ENCODE measurements around the gene SLC16A13.

Gene SLC16A13

DNA sequence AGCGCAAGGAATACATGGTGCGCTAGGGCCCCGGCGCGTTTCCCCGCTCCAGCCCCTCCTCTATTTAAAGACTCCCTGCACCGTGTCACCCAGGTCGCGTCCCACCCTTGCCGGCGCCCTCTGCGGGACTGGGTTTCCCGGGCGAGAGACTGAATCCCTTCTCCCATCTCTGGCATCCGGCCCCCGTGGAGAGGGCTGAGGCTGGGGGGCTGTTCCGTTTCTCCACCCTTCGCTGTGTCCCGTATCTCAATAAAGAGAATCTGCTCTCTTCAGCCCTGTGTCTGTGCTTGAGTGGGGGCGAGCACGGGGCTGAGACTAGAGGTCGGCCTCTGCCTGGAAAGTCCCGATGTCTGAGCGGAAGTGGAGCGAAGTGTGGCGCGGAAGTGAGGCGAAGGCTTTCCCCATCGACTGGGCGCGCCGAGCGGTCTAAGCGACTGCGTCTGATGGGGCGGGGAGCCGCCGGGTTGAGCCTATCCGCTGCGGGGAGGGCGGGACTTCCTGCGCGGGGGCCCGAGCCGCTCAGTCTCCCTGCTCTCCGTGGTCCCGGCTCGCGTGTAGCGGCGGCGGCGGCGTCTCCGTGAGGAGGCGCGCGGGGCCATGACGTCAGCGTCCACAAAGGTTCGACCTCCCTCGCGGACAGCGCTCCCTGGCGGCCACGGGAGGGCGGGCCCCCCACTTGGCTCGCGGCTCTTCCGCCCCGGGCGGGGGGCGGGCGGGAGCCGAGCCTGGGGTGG is 21.4 kb upstream of the SLC16A13 start:
- DNase-seq (ENCODE audit: low spot score), result peak; percentile 98

GRCh38 chr17:7014995-7015958 is 20.5 kb upstream of the SLC16A13 start:
- DNase-seq (ENCODE audit: low spot score), result peak; percentile 89

- no peak for DNase-seq (ENCODE audit: low spot score)
These were observed 19.4 kb upstream of the SLC16A13 start for GRCh38 chr17:7016418-7016817.

- no peak for DNase-seq (ENCODE audit: low spot score)
These were observed 18.7 kb upstream of the SLC16A13 start for GRCh38 chr17:7016886-7017826.

DNA sequence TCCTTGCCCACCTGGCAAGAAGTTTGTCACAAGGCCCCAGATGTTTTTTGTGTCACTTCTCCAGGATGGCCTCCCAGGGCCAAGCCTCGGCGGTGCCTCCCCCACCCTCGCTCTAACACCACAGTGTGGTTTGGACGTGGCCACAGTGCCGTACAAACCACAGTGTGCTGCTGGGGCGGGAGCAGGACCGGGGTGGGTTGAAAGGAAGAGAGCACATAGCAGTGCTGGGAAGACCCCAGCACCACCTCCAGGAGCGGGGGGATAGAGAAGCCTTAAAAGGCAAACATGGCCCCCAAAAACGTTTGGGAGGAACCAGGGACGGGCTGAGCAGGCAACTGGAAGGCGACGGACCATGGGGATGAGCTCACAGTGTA is 18.0 kb upstream of the SLC16A13 start:
- peak; percentile 43 for DNase-seq (ENCODE audit: low spot score)

GRCh38 chr17:7018331-7018964 is 17.4 kb upstream of the SLC16A13 start:
- DNase-seq (ENCODE audit: low spot score), result no peak

DNA sequence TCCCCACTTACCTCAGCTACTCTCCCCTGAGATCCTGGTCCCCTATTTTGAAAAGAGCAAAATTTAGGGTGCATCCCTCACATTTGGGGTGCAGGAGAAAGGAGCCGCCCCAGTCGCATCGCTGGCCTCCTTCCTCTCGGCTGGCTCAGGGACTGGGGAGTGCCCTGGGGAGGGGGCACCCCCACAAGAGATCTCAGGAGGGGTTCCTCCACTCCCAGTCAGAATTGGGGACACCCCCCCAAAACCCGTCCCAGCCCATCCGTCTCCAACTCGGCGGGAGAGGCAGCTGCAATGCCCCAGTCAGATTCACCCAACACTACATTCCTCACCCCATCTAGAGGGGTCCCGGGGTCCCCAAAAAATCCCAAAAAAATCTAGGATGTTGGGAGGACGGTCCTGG is 16.4 kb upstream of the SLC16A13 start:
- DNase-seq (ENCODE audit: low spot score), result no peak

DNA sequence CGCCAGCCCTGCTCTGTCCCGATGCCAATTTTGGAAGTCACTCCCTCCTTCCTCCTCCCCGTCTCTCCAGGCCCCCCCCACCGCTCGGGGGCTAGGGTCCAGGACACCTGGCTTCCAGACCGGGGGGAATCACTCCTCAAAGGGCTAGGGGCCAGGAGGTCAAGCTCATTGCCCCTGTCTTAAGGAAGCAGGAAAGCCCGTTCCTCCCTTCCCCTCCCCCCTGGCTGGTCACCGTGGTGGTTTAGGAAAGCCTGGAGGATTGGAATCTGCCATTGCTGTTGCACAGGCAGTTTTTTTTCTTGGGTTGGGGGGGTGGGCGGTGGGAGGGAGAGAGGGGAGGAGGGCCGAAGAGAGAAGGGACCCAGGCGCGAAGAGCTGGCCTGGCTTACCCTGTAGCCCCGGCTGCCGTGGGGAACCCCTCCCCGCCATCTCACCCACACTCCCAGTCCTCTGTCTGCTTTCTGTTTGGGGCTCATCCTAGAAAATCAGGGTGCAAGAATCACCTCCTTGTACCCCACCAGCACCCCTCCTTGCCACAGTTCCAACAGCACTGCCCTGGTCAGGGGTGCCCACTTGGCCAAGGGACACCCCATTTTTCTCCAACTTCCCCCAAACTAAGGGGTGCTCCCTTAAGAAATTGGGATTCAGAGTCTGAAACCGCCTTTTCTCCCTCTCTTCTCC is 15.8 kb upstream of the SLC16A13 start:
- no peak for DNase-seq (ENCODE audit: low spot score)

- no peak for DNase-seq (ENCODE audit: low spot score)
These were observed 14.7 kb upstream of the SLC16A13 start for GRCh38 chr17:7020894-7021664.

GRCh38 chr17:7021993-7022778 is 13.6 kb upstream of the SLC16A13 start:
- peak; percentile 83 for DNase-seq (ENCODE audit: low spot score)

DNA sequence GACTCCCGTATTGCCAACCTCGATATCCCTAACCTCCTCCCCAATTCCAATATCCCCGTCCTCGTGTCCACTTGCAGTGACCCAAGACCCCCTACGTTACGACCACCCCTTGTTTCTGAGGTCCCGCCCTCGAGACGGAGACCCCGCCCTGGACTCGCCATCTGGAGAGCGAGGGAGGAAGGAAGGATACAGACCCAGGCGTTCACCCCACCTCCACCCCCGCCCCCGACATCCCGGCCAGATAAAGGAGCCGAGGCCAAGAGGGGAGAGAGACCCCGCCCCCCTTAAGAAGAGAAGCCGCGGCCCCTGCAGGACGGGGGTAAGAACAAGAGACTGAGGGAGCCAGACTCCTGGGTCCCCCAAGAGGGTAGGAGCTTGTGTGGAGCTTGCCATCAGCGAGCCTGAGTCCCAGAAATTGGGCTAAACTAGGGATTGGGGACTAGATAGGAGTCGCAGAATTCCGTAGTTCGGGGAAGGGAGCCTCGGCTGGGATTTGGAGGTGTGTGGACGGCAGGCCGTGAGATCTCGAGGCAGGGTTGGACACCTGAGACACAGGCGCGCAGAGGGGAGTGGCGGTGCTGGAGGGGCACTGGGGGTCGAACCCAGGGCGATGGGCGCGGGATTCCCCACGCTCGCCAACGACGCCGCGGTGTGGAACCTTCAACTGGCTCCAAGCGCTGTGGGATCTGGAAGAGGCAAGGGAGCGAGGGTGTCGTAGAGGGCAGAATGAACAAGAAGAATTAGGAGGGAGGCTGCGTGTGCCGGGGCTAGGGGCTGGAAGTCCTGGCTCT is 12.8 kb upstream of the SLC16A13 start, which contains the start of gene BCL6B:
TSS of gene BCL6B (plus strand) at position 270 of the 791 bp plus-strand sequence. CDS start 622 bp downstream, outside the sequence.
- no peak for DNase-seq (ENCODE audit: low spot score)

DNA sequence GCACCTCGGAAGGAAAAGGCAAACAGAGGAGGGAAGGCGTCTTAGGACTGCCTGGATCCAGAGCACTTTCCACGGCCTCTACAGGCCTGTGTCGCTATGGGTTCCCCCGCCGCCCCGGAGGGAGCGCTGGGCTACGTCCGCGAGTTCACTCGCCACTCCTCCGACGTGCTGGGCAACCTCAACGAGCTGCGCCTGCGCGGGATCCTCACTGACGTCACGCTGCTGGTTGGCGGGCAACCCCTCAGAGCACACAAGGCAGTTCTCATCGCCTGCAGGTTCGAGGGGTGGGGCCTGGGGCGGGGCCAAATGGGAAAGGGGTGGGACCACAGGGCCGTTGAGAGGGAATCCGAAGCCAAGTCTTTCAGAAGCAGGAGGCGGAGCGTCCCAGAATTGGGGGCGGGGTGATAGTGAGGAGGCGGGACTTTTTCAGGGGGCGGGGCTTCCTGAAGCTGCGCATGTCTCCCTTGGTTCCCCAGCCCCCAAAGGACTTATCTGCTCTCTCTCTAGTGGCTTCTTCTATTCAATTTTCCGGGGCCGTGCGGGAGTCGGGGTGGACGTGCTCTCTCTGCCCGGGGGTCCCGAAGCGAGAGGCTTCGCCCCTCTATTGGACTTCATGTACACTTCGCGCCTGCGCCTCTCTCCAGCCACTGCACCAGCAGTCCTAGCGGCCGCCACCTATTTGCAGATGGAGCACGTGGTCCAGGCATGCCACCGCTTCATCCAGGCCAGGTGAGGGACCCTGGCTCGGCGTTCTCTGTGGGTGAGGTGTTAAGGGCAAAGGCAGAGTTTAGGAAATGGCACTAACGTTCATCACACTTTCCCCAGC is 12.0 kb upstream of the SLC16A13 start:
- peak; percentile 92 for DNase-seq (ENCODE audit: low spot score)

DNA sequence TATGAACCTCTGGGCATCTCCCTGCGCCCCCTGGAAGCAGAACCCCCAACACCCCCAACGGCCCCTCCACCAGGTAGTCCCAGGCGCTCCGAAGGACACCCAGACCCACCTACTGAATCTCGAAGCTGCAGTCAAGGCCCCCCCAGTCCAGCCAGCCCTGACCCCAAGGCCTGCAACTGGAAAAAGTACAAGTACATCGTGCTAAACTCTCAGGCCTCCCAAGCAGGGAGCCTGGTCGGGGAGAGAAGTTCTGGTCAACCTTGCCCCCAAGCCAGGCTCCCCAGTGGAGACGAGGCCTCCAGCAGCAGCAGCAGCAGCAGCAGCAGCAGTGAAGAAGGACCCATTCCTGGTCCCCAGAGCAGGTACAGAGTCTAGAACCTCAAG is 11.4 kb upstream of the SLC16A13 start:
- DNase-seq (ENCODE audit: low spot score), result no peak

DNA sequence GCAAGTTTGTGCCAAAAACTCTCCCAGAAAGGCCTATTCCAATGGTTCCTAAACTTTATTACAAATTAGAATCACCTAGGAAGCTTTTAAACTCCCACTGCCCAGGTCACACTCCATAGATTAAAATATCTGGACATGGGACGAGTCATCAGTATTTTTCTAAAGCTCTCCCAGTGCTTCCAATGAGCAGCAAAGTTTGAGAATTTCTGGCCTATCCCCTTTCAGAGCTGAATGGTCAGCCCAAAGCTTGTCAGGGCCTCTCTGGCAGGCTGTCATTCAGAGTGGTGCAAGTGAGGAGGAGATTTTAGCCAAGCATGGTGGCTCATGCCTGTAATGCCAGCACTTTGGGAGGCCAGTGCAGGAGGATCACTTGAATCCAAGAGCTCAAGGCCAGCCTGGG is 10.6 kb upstream of the SLC16A13 start:
- DNase-seq (ENCODE audit: low spot score), result no peak

DNA sequence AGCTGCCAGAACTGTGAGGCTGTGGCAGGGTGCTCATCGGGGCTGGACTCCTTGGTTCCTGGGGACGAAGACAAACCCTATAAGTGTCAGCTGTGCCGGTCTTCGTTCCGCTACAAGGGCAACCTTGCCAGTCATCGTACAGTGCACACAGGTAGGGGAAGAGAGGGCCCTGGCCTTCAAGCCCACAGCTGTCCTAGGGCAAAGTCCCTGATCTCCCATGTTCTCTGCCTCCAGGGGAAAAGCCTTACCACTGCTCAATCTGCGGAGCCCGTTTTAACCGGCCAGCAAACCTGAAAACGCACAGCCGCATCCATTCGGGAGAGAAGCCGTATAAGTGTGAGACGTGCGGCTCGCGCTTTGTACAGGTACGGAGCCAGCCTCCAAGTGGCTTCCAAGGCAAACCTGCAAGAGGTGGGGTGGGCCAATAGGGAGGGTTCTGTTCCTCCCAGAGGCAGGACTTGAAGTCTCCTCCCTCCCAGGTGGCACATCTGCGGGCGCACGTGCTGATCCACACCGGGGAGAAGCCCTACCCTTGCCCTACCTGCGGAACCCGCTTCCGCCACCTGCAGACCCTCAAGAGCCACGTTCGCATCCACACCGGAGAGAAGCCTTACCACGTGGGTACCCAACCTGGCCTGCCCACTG is 9.2 kb upstream of the SLC16A13 start:
- no peak for DNase-seq (ENCODE audit: low spot score)

- DNase-seq (ENCODE audit: low spot score), result no peak
These were observed 8.5 kb upstream of the SLC16A13 start for GRCh38 chr17:7027335-7027734.

- DNase-seq (ENCODE audit: low spot score), result no peak
These were observed 6.7 kb upstream of the SLC16A13 start for GRCh38 chr17:7029096-7029495.

All from activated CD4-positive, alpha-beta T cell treated with anti-CD3 and anti-CD28 coated beads, Interleukin-2, Interleukin-4, amounts not matched to agents 100 ng/mL and 50 ng/mL, durations not matched to agents 16 hours and 8 hours (primary cell).